GM12874 (cell line): ENCODE data around the gene FTSJ1.

Experiments used
- TF ChIP-seq, protein P1 (sequence below): IDR thresholded peaks from 2 replicates; pipeline ENCODE4 v1.5.1; 2011; ENCODE audit warnings: low read depth, mild to moderate bottlenecking, control low read depth, low read length, moderate library complexity; ENCODE audit not compliant: insufficient read depth

Gene FTSJ1

DNA sequence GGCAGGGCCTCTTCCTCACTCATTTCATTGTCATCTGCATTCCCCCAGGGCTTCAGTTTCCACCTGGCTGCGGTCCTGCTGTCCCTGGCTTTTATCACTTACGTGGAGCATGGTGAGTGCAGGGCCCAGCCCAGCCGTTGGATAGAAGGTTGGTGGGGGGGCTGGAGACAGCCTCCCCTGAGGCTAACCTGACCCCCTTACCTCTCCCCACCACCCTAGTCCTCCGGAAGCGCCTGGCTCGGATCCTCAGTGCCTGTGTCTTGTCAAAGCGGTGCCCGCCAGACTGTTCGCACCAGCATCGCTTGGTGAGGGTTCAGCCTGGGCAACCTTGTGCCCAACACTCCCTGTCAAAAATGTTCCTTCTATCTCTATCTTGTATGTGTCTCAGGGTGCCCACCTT, 39.8 kb downstream of the FTSJ1 start:
- TF ChIP-seq, protein P1, sequence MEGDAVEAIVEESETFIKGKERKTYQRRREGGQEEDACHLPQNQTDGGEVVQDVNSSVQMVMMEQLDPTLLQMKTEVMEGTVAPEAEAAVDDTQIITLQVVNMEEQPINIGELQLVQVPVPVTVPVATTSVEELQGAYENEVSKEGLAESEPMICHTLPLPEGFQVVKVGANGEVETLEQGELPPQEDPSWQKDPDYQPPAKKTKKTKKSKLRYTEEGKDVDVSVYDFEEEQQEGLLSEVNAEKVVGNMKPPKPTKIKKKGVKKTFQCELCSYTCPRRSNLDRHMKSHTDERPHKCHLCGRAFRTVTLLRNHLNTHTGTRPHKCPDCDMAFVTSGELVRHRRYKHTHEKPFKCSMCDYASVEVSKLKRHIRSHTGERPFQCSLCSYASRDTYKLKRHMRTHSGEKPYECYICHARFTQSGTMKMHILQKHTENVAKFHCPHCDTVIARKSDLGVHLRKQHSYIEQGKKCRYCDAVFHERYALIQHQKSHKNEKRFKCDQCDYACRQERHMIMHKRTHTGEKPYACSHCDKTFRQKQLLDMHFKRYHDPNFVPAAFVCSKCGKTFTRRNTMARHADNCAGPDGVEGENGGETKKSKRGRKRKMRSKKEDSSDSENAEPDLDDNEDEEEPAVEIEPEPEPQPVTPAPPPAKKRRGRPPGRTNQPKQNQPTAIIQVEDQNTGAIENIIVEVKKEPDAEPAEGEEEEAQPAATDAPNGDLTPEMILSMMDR = no peak

DNA sequence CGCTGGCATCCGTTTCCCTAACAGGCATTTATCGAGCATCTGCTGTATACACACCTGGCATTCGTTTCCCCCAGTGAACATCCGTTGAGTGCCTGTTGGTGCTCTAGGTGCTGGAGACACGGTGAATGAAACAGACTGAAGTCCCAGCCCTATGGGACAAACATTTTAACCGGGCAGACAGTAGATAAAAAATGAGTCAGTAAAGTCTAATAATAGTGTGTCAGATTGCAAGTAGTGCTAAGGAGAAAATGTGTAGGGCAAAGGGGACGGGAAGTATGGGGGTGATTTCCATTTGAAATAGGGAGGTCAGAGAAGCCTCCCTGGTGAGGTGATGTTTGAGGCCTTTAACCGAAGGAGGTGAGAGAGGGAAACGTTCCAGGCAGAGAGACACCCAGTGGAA, 40.3 kb downstream of the FTSJ1 start:
- TF ChIP-seq, protein P1 = no peak

DNA sequence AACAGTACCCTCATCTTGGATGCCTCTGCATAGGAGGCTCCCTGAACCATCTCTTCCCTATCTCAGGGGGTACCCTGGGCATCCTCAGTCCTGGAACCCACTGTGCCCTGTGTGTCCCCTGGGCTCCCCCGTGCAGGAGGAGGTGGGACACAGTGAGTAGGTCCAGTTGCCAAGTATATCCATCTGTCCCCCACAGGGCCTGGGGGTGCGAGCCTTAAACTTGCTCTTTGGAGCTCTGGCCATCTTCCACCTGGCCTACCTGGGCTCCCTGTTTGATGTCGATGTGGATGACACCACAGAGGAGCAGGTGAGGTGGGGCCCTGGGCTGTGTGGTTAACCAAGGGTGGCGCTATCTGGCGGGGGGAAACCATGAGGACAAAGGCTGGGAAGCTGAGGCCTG, 41.0 kb downstream of the FTSJ1 start:
- TF ChIP-seq, protein P1 = no peak

- TF ChIP-seq, protein P1 = no peak
Measured at GRCh38 chrX:48520455-48520854, 44.5 kb downstream of the FTSJ1 start.

GRCh38 chrX:48520976-48521352, 45.0 kb downstream of the FTSJ1 start:
- TF ChIP-seq, protein P1 = no peak

GRCh38 chrX:48521353-48522243, 45.6 kb downstream of the FTSJ1 start, which contains the start of gene EBP:
Gene EBP, plus strand, starts transcription at chrX:48521808. Its CDS starts 1,964 bp downstream, at chrX:48523772.
- TF ChIP-seq, protein P1 = no peak

- TF ChIP-seq, protein P1 = no peak
Measured at GRCh38 chrX:48522291-48522690, 46.3 kb downstream of the FTSJ1 start.
